Activated T-cell treated with anti-CD3 and anti-CD28 coated beads for 1 hour (primary cell): ENCODE results near the gene EIF1B.

Experiments
- DNase-seq: peaks from one replicate; pipeline ENCODE4 v3.0.0-alpha.2; 2020; ENCODE audit warnings: low read depth

EIF1B gene

GRCh38 chr3:40308725-40309417 is 636 bp upstream of the EIF1B start:
- DNase-seq: no peak

- DNase-seq: peak; percentile 17
Observed at GRCh38 chr3:40309925-40310695, 603 bp downstream of the EIF1B start.

DNA sequence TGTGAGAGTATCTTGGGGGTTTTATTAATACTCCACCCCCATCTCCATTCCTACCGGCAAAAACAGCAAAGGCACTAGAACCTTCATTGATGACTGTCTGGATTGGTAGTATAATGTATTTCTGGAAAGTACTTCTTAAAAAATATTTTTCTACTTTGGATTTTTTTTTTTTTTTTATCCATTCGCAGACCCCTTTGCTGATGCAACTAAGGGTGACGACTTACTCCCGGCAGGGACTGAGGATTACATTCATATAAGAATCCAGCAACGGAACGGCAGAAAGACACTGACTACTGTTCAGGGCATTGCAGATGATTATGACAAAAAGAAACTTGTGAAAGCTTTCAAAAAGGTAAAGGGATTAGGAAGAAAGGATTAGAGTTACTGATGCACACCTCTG is 1.2 kb downstream of the EIF1B start:
- no peak for DNase-seq

- DNase-seq: no peak
Observed at GRCh38 chr3:40312661-40313226, 3.2 kb downstream of the EIF1B start.

DNA sequence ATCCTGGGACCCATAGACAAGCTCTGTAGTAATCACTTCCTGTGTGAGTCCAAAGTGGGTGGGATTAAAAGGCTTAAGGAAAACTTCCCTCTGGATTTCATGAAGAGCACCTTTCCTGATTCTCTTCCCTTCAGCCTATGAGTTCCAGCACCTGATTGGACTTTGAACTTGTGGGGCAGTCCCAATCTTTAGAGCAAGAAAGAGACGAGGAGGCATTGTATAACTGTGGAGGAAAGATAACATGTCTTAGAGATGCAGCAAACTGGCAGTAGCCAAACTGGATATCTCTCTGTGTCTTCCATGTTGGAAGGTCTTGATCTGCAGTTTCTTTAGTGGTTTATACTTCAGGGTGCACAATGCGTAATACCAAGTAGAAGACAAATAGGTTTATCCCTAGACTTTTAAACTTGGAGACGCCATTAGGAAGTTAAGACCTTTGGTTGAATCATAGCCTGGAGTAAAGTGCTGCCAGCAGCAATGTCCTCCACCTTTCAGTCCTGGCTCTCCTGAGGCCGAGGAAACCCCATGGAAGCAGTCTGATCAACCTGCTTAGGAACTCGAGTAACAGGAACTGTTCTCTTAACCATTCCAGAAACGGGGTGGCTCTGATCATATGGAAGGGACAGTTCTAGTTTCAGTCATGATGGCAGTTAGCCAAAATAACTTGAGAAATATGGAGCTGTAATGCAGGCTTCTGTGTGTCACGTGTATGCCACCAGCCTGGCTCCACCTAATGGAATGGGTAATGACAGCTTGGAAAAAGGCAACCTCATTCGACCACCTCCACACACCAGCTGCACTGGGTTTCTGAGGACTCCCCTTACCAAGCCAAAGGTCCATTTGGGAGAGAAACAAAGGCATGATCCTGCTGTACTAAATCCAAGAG is 4.7 kb downstream of the EIF1B start:
- no peak for DNase-seq

- peak; percentile 6 for DNase-seq
Observed at GRCh38 chr3:40317061-40317855, 7.8 kb downstream of the EIF1B start.

GRCh38 chr3:40321818-40322217 is 12.3 kb downstream of the EIF1B start:
- no peak for DNase-seq

DNA sequence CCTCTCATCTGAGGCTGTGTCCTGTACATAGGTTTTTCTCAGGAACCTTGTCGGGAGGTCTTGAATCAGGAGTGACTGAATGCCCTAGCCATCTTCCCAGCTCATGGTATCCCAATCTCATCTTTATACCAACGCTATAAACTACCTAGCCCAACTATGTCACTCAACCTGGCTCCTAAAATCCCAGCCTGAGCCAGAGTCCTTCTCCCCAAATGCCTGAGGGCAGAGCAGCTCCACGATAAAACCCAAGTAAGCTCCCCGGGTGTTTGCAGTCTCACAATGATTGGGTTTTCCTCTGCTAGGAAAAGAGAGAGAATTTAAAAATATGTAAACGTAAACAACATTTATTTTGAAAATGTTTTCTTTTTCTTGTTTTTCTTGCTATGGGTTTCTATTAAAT is 14.4 kb downstream of the EIF1B start:
- DNase-seq: no peak

DNA sequence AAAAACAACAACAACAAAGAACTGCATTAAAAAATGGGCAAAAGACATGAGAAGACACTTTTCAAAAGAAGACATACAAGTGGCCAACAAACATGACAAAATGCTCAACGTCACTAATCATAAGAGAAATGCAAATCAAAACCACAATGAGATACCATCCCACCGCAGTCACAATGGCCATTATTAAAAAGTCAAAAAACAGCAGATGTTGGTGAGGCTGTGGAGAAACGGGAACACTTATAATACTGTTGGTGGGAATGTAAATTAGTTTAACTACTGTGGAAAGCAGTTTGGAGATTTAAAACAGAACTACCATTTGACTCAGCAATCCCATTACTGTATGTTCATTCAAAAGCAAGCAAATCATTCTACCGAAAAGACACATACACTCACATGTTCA is 15.1 kb downstream of the EIF1B start:
- no peak for DNase-seq

DNA sequence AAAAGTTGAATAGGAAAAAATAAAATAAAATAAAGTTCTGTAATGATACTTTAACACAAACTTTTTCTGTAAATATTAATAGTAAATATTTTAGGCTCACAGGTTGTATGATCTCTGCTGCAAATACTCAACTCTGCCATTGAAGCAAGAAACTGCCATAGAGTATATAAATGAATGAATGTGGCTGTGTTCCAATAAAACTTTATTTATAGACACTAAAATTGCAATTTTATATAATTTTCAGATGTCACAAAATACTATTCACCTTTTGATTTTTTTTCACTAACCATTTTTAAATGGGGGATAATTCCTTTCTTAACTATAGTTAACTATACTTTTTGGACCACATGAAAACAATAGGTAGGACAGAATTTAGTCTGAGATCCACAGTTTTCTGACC is 16.0 kb downstream of the EIF1B start:
- DNase-seq: no peak

GRCh38 chr3:40328374-40328773 is 18.9 kb downstream of the EIF1B start:
- DNase-seq: no peak

GRCh38 chr3:40329071-40329470 is 19.6 kb downstream of the EIF1B start:
- DNase-seq: no peak

- DNase-seq: no peak
Observed at GRCh38 chr3:40332684-40333083, 23.2 kb downstream of the EIF1B start.

GRCh38 chr3:40333416-40333815 is 23.9 kb downstream of the EIF1B start:
- DNase-seq: no peak

DNA sequence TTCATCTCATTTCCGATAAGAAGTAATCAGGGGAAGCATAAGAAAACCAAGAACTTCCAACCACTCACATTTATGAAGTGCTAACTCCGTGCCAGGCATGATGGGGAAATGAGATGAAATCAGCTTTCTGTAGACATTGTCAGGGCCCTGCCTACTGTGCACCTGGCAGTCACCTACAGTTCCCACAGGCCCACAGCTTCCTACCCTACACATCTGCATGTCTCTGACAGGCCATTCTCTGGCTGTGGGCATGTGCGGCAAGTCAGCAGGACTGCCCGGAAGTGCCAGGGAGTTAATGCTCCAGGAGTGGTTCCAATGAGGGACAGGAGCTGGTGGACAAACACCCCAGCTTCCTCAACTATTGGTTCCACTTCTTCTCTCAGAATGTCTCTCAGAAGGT is 24.3 kb downstream of the EIF1B start:
- DNase-seq: no peak

GRCh38 chr3:40336101-40336500 is 26.6 kb downstream of the EIF1B start:
- no peak for DNase-seq

GRCh38 chr3:40336511-40337135 is 27.1 kb downstream of the EIF1B start:
- DNase-seq: no peak

DNA sequence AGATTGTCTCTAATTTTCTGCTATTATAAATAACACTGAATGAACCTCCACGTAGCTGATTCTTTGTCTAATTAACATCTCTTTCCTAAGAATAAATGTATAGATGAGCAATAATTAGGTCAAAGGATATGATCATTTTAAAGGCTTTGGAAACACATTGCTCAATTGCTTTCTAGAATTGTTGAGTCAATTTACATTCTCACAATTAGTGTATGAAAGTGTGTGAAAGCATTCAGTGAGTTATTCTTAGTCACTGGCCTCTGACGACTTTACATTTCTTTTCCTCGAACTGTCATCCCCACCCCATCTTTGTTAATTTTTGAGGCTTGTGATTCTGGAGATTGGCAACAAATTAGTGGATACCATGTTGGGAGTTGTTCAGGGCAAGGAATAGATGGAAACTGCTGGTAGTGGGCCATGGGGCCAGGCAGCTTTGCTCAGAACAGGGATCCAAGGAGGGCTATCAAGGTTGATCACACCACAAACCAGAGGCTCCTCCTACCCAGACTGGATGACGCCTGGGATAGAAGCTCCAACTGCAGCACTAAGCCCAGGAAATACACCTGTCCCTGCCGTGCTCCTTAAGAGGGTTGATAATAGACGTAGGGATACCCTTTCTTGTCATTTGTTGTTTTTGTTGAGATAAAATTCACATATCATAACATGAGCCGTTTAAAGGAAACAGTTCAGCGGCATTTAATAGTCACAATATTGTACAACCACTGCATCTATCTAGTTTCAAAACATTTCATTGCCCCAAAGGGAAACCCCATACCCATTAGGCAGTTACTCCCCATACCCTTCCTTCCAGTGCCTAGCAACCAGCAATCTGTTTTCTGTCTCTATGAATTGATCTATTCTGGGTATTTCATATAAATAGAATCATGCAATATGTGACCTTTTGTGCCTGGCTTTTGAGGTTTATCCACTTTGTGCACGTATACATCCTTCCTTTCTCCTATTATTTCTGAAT is 27.9 kb downstream of the EIF1B start:
- no peak for DNase-seq

GRCh38 chr3:40339871-40340270 is 30.4 kb downstream of the EIF1B start:
- no peak for DNase-seq
